WI38 (cell line): ENCODE results near the gene ZEB1.
"Not testable (repeated sequence)": the region's sequence is repeated elsewhere in the genome, so short reads cannot be mapped to it uniquely, and the experiment has no call there.

Experiments used
- H3K4me3 ChIP-seq: 2 replicates; pipeline ENCODE4 v1.5.1; 2011; ENCODE audit warnings: low read depth, mild to moderate bottlenecking, control low read depth, low read length
- TF ChIP-seq, protein P1 (sequence below): IDR thresholded peaks from 2 replicates; pipeline ENCODE4 v1.5.1; 2012; ENCODE audit warnings: low read depth, mild to moderate bottlenecking, control low read depth, low read length

Gene ZEB1

DNA sequence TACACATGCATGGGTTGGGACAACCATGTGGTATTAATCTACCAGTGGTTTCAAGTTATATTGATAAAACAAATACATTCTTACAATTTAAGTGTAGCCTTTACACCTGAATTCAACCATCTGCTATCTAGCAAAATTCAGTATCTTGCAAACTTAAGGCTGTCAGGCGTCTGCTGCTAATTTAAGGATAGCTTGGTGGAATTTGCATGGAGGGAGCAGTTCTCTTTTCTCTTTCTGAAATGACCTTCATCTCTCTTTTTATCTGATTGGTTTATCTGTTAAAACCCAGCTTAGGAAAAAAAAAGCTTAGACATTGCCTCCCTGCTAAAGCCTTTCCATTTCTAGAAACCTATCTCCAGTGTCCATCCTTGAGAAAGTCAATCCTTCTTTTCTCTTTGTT is 102.3 kb downstream of the ZEB1 start:
- TF ChIP-seq, protein P1, sequence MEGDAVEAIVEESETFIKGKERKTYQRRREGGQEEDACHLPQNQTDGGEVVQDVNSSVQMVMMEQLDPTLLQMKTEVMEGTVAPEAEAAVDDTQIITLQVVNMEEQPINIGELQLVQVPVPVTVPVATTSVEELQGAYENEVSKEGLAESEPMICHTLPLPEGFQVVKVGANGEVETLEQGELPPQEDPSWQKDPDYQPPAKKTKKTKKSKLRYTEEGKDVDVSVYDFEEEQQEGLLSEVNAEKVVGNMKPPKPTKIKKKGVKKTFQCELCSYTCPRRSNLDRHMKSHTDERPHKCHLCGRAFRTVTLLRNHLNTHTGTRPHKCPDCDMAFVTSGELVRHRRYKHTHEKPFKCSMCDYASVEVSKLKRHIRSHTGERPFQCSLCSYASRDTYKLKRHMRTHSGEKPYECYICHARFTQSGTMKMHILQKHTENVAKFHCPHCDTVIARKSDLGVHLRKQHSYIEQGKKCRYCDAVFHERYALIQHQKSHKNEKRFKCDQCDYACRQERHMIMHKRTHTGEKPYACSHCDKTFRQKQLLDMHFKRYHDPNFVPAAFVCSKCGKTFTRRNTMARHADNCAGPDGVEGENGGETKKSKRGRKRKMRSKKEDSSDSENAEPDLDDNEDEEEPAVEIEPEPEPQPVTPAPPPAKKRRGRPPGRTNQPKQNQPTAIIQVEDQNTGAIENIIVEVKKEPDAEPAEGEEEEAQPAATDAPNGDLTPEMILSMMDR: no peak
- H3K4me3 ChIP-seq: no peak overlapping the region

DNA sequence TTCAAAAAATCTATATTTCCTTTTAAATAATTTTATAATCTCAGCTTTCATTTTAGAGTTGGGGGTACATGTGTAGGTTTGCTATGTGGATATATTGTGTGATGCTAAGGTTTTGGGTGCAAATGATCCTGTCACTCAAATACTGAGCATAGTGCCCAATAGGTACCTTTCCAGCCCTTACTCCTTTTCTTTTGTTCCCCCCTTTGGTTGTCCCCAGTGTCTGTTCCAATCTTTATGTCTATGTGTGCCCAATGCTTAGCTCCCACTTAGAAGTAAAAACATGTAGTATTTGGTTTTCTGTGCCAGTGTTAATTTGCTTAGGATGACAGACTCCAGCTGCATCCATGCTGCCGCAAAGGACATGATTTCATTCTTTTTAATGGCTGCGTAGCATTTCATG is 103.6 kb downstream of the ZEB1 start:
- H3K4me3 ChIP-seq: no peak overlapping the region

DNA sequence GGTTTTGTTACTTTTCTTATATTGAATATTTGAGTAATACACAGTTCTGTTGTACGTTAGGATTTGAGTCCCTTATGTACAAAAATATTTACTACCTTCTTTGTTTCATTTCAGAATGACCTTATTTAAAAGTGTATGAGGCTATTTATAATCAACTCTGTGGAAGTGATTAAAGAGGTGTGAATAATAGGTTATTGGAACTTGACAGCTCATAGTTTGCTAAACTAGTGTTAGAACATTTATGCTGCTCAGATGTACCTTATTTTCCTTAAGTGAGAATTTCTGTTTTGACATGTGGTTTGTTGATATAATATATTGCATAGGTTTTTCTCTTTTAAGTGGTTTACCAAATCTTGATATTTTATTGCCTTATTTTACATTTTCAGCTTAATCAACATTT is 105.5 kb downstream of the ZEB1 start:
- H3K4me3 ChIP-seq: no peak overlapping the region
- TF ChIP-seq, protein P1: no peak

More for the DNA sequence above, 103.6 kb downstream of the ZEB1 start:
- TF ChIP-seq, protein P1: no peak

DNA sequence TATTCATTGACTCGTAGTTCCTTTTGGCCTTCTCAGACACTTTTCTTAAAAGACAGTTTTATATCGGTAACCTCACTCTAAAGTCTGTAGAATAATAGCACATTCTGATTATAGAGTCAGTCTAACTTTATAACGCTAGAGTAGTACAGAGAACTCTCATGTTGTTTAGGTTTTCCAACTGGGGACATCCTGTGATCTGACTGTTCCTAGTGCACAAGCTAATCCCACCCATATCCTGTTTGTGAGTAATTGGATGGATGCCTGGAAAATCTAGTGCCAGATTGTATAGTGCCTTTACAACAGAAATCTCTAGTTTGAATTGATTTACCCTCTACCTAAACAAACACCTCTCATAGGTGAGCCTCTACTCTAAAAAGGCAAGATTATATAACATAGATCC is 107.4 kb downstream of the ZEB1 start:
- no peak overlapping the region for H3K4me3 ChIP-seq

DNA sequence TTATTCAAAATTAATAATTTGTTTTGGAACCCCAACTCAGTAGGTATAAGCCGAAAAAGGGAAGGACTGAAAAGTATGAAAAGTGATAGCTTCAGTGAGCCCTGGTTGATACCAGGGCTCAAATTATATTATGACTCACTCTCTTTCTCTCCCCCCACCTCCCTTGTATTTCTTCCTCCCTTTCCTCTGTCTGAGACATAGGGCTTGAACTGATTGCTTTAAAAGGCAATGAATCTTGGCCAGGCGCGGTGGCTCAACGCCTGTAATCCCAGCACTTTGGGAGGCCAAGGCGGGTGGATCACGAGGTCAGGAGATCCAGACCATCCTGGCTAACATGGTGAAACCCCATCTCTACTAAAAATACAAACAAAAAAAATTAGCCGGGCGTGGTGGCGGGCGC is 108.3 kb downstream of the ZEB1 start:
- not testable (repeated sequence) for H3K4me3 ChIP-seq

More for the DNA sequence above, 107.4 kb downstream of the ZEB1 start:
- TF ChIP-seq, protein P1: no peak

DNA sequence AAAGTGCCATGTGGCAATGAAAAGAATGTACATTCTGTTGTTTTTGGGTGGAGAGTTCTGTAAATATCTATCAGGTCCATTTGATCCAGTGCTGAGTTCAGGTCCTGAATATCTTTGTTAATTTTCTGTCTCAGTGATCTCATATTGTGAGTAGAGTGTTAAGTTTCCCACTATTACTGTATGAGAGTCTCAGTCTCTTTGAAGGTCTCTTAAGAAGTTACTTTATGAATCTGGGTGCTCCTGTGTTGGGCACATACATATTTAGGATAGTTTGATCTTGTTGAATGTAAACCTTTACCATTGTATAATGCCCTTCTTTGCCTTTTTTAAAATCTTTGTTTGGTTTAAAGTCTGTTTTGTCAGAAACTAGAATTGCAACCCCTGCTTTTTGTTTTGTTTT is 109.5 kb downstream of the ZEB1 start:
- H3K4me3 ChIP-seq: not testable (repeated sequence)

DNA sequence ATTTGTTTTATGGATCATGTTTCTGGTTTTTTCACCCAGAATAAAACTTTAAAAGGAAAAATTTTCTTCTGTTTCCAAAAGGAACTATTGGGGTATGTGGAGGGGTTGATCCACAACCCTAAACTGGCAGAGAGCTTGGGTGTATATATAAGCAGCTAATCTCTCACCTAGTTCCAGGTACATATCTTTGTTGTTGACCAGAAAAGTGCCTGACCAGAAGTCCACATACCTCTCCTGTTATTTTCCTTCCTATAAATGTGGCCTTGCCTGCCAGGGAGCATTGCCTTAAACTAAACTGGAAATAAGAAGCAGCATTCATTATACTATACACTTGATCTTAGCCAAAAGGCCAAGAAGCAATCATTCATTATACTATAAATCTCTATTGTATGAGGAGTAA is 112.0 kb downstream of the ZEB1 start:
- H3K4me3 ChIP-seq: no peak overlapping the region
- TF ChIP-seq, protein P1: no peak

DNA sequence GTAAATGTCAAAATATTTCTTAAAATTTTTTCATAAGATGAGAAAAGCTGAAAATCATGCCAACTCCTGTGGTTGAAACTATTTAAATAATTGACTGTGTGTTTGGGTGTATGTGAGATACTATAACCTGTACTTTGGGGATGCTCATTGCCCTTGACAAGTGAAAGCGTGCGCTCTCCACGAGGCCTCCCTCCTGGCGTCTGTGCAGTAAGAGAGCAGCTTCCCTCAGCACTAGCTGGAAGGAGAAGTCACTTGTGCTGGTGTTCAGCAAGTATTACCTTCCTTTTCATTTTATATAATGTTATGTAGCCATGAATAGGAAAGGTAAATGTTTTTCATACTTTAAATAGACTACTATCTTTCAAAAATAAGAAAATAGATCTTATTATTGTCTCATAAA is 118.9 kb downstream of the ZEB1 start:
- H3K4me3 ChIP-seq: no peak overlapping the region
- TF ChIP-seq, protein P1: no peak

DNA sequence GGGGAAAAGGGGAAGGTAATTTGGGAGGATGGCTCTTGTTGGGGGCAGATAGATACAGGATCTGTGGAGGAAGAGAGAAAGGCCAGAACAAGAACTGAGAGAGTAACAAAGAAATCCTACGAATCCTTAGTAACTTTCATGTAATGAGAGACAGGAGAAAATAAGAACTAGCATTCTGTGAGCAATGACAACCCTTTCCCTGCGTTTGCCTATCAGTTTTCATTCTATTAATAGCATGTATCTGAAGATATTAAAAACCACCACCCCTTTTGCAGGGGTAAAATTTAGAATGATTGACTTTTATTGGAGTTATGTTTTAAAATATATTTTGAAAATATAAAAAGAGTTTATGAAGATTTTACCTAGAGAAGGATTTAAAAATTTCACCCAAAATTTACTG is 132.8 kb downstream of the ZEB1 start:
- H3K4me3 ChIP-seq: no peak overlapping the region
- TF ChIP-seq, protein P1: no peak
